Dermis blood vessel endothelial cell (primary cell): ENCODE data around the gene NHSL2. TPM values are rescaled to one million over a fixed set of nuclear protein-coding genes. Genes with fewer than 3 reads are reported as not detected.
A peak's percentile ranks its signal among the peaks of the same experiment; 100 is the strongest.
"Not testable (repeated sequence)": the region's sequence is repeated elsewhere in the genome, so short reads cannot be mapped to it uniquely, and the experiment has no call there.

Source experiments
- DNase-seq: peaks from one replicate; pipeline ENCODE4 v3.0.0; 2010
- total RNA-seq: library from RNA; depleted of rRNA; stranded (reverse); fragments of >200 nt; gene quantifications from 2 replicates; pipeline ENCODE4 v1.2.3, GENCODE V29; 2014

NHSL2 gene
- total RNA-seq, result 28.6 and 53.8 TPM in 2 replicates

- DNase-seq, result no peak
These were observed at the start of gene NHSL2 for GRCh38 chrX:71910643-71910985. Gene NHSL2 (plus strand): TSS chrX:71910845.

GRCh38 chrX:71867680-71868079 is 43.0 kb upstream of the NHSL2 start:
- no peak for DNase-seq

GRCh38 chrX:71869566-71869965 is 41.1 kb upstream of the NHSL2 start:
- DNase-seq, result not testable (repeated sequence)

GRCh38 chrX:71870208-71871098 is 40.2 kb upstream of the NHSL2 start:
- DNase-seq, result peak; percentile 0

GRCh38 chrX:71871367-71871766 is 39.3 kb upstream of the NHSL2 start:
- no peak for DNase-seq

GRCh38 chrX:71872542-71873458 is 37.8 kb upstream of the NHSL2 start:
- DNase-seq, result no peak

- no peak for DNase-seq
These were observed 37.2 kb upstream of the NHSL2 start for GRCh38 chrX:71873459-71873833.

GRCh38 chrX:71876841-71877240 is 33.8 kb upstream of the NHSL2 start:
- not testable (repeated sequence) for DNase-seq

GRCh38 chrX:71885099-71885498 is 25.5 kb upstream of the NHSL2 start:
- no peak for DNase-seq

- no peak for DNase-seq
These were observed 15.0 kb upstream of the NHSL2 start for GRCh38 chrX:71895607-71896006.

- DNase-seq, result no peak
These were observed 4.5 kb upstream of the NHSL2 start for GRCh38 chrX:71906144-71906543.

- no peak for DNase-seq
These were observed 2.3 kb upstream of the NHSL2 start for GRCh38 chrX:71908387-71908786.

GRCh38 chrX:71909956-71910355 is 689 bp upstream of the NHSL2 start:
- no peak for DNase-seq

GRCh38 chrX:71910986-71911730 is 513 bp downstream of the NHSL2 start:
- DNase-seq, result peak; percentile 2

- DNase-seq, result no peak
These were observed 1.0 kb downstream of the NHSL2 start for GRCh38 chrX:71911731-71912050.

GRCh38 chrX:71912156-71912555 is 1.5 kb downstream of the NHSL2 start:
- no peak for DNase-seq

- DNase-seq, result no peak
These were observed 2.7 kb downstream of the NHSL2 start for GRCh38 chrX:71913156-71913950.

GRCh38 chrX:71917621-71918343 is 7.1 kb downstream of the NHSL2 start:
- DNase-seq, result no peak

GRCh38 chrX:71919431-71919830 is 8.8 kb downstream of the NHSL2 start:
- DNase-seq, result no peak

- no peak for DNase-seq
These were observed 9.2 kb downstream of the NHSL2 start for GRCh38 chrX:71919886-71920285.

- DNase-seq, result no peak
These were observed 12.0 kb downstream of the NHSL2 start for GRCh38 chrX:71922686-71923085.

- no peak for DNase-seq
These were observed 12.9 kb downstream of the NHSL2 start for GRCh38 chrX:71923516-71923915.
